CD4-positive, alpha-beta T cell treated with Interleukin-6 at 100 ng/mL for 8 hours (primary cell): Measurements from ENCODE around the gene NID1.
"Not testable (repeated sequence)": the region's sequence is repeated elsewhere in the genome, so short reads cannot be mapped to it uniquely, and the experiment has no call there.

ENCODE experiments used
- DNase-seq: peaks from one replicate; pipeline ENCODE4 v3.0.0-alpha.2; 2020; ENCODE audit warnings: mixed read lengths, low spot score

NID1 gene

DNA sequence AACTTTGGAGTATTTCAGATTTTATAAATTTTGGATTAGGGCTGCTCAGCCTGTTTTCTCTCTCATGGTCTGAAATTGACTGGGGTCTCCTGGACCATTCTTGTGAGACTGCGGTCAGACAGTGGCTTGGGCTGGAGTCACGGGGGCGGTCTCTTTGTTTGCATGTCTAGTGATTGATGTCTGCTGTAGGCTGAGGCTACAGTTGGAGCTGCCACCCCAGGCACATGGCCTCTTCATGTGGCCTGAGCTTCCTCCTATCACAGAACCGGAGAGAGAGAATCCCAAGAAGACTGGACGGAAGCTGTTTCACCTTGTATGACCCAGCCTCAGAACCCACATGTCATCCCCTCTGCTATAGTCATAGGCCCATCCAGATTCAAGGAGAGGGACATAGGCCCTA, 96.1 kb downstream of the NID1 start:
- no peak for DNase-seq

DNA sequence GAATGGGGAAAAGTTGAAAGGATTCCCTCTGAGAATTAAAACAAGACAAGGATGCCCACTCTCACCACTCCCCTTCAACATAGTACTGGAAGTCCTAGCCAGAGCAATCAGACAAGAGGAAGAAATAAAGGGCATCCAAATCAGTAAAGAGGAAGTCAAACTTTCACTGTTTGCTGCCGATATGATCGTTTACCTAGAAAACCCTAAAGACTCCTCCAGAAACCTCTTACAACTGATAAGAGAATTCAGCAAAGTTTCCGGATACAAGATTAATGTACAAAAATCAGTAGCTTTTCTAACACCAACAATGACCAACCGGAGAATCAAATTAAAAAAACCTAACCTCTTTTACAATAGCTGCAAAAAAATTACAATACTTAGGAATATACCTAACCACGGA, 98.8 kb downstream of the NID1 start:
- not testable (repeated sequence) for DNase-seq

GRCh38 chr1:235960809-235961208, 104.1 kb downstream of the NID1 start:
- no peak for DNase-seq

DNA sequence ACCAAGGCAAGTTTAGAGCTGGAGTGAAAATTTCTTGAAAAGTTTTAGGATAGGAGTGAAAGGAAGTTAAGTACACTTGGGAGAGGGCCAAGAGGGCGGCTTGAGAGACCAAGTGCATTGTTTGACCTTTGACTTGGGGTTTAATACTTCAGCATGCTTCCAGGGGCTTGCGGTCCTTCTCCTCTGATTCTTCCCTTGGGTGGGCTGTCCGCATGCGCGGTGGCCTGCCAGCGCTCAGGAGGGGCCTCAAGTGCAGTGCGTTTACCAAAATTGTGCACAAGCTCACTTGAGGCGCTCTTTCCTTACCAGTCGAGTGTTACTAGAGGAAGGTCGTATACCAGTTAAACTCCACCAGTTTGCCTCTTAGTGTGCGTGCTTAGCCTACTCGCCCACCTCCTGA, 106.9 kb downstream of the NID1 start:
- no peak for DNase-seq

DNA sequence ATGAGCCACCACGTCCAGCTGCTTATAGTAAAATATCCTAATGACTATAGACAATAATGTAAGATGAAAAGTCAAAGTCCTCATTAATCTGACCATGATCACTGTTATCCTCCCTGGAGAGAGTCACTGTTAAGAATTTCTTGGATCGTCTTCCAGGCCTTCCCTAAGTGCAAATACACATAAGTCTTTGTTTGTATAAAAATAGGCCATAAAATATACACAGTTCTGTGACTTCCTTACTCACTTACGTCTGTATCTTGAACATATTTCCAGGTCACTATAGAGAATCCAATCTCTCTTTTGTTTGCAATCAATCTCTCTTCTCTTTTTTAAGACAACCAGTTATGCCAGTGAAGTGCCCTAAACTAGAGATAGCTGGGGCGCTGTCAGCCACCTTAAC, 109.1 kb downstream of the NID1 start:
- DNase-seq = no peak

DNA sequence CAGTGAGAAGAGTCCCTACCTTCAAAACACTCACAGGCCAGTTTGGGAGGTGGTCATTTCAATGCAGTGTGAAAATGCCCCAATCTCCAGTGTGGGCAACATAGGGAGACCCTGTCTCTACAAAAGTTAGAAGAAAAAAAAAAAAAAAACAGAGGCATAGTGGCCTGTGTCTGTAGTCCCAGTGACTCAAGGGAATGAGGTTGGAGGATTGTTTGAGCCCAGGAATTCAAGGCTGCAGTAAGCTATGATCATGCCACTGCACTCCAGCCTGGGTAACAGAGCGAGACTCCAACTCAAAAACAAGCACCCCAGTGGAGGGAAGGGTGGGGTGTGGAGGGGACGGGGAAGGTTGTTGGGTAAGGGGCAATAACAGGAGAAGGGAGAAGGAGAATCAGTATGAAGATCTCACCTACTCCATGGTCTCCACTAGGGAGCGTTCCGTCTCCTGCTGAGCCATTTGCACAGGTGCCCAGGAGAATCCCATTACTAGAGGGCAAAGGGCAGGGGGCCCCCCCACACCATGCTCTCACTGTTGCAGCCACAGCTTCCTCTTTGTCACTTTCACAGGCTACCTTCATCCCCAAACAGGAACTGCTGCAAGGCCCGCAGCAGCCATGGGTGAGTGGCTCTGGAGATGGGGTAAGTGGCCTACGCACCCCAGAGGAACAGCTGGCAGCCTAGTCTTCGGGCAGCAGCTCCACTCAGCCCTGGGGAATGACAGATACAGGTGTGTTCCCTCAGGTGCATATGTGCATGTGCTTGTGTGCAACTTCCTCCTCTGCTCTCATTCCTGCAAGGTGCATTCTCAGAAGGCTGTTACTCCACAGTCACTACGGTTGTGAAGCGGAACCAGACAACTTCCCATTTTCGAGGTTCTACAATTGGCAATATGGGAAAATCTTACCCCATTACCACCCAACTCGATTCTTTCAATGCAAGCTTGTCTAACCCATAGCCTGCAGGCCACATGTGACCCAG, 110.3 kb downstream of the NID1 start:
- peak; percentile 46 for DNase-seq

DNA sequence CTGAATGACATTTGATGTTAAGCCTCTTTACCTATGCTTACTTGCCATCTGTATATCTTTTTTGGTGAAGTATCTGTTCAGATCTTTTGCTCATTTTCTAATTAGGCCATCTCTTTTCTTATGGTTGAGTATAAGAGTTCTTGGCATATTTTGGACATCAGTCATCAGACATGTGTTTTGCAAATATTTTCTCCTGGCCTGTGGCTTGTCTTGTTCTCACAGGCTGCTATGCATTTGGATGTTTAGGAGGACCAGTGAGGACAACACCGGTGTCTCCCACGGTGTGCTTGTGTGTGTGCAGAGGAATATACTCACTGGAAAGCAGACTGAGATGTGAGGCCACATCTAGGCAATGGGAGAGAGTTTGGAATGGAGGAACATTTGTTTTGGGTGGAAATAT, 111.1 kb downstream of the NID1 start:
- DNase-seq = no peak

DNA sequence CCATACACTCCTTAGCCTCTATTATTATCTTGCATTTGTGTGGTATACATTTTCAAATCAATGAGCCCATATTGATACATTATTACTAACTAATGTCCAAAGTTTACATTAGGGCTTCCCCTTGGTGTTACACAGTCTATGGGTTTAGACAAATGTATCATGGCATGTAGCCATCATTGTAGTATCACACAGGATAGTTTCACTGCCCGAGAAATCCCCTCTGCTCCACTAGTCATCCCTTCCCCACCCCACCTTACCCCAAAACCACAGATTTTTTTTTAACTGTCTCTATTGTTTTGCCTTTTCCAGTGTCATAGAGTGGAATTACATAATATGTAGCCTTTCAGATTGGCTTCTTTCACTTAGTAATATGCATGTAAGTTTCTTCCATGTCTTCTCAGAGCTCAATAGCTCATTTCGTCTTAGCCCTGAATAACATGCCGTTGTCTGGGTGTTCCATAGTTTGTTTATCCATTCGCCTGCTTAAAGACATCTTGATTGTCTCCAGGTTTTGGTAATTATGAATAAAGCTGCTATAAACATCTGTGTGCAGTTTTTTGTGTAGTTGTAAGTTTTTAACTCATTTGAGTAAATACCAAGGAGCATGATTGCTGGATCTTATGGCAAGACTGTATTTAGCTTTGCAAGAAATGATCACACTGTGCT, 111.8 kb downstream of the NID1 start:
- no peak for DNase-seq

GRCh38 chr1:235951661-235952060, 113.2 kb downstream of the NID1 start:
- no peak for DNase-seq

DNA sequence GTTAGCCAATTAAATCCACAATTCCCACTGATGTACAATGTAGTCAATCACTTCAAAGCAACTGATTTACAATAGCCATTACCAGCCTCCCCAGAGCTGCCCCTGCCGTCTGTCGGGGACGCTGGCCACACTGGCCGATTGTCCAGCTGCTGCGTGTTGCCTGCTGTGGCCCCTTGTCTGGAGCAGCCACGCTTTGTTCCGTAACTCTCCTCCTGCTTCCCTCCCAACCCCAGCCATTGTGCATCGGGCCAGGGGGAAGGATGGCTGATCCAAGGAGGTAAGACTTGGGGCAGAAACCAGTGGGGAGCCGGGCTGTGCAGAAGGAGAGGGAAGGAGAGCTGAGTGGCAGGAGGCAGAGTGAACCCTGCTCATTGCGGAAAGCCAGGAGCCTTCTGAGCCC, 114.6 kb downstream of the NID1 start:
- no peak for DNase-seq

GRCh38 chr1:235948774-235949427, 116.0 kb downstream of the NID1 start:
- DNase-seq = no peak

GRCh38 chr1:235947989-235948388, 116.9 kb downstream of the NID1 start:
- DNase-seq = no peak

DNA sequence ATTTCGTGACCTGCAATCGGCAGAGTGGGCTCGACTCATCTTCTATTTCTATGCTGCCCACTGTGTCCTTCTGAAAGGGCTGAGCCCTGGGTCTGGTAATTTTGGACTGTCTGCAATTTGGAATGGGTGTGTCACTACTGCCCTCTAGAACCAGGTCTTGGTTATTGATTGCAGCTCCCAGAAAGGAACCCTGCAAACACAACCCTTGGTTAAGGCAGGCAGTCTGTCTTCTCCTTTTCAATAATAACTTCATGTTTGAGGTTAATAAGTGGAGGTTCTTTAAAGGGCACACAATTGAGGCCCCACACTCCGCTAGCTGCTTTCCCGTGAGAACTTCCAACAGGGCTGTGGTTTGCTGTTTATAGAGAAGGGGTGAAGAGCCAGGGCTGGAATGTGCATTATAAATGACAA, 118.3 kb downstream of the NID1 start:
- DNase-seq = no peak

- no peak for DNase-seq
Measured at GRCh38 chr1:235945775-235946570, 118.9 kb downstream of the NID1 start.

- DNase-seq = no peak
Measured at GRCh38 chr1:235943581-235944114, 121.2 kb downstream of the NID1 start.

DNA sequence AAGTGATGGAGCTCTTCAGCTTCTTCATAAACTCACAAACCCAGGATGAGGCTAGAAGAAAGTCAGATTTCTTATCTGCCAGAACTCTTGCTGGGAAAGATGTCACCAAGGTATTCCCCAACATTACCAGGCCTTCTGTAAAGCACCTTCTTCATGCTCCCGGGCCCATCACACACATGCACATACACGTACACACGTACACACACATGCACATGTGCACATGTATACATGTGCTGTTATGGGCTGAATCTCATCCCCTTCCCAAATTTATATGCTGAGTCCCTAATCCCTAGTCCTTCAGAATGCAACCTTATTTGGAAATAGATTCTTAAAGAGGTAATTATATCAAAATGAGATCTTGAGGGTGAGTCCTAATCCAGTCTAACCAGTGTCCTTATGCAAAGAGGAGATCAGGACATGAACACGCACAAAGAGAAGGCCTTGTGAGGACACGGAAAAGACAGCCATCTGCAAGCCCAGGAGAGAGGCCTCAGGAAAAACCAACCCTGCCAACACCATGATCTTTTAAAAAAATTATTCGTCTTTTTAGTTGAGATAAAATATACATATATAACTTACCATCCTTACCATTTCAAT, 121.8 kb downstream of the NID1 start:
- DNase-seq = no peak

GRCh38 chr1:235942625-235942934, 122.3 kb downstream of the NID1 start:
- no peak for DNase-seq

- no peak for DNase-seq
Measured at GRCh38 chr1:235941876-235942624, 122.8 kb downstream of the NID1 start.

- no peak for DNase-seq
Measured at GRCh38 chr1:235940285-235940684, 124.6 kb downstream of the NID1 start.

DNA sequence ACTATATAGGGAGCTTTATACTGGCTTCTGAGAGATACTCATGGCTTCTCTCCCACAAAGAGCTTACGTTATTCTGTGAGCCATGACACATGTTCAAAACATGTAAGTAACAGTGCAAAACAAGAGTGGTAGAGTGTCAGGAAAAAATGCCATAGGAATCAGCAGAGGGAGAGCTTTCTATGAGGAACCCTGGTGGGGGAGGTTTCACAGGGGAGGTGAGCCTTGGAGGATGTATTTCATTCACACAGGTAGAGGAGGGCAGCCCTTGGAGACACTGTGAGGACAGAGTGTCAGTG, 125.5 kb downstream of the NID1 start:
- no peak for DNase-seq
